ENCODE data around the gene NOL9. TPM values are rescaled to one million over a fixed set of nuclear protein-coding genes. Genes with fewer than 3 reads are reported as not detected.
A peak's percentile ranks its signal among the peaks of the same experiment; 100 is the strongest.

NOL9 gene
- total and polyA plus RNA-seq, 10 of the 15 experiments (the other 5 are each of a cell fraction or from before 2014, with no cell fraction given), result 3.9 to 35.9 (median 23.0) TPM

DNA sequence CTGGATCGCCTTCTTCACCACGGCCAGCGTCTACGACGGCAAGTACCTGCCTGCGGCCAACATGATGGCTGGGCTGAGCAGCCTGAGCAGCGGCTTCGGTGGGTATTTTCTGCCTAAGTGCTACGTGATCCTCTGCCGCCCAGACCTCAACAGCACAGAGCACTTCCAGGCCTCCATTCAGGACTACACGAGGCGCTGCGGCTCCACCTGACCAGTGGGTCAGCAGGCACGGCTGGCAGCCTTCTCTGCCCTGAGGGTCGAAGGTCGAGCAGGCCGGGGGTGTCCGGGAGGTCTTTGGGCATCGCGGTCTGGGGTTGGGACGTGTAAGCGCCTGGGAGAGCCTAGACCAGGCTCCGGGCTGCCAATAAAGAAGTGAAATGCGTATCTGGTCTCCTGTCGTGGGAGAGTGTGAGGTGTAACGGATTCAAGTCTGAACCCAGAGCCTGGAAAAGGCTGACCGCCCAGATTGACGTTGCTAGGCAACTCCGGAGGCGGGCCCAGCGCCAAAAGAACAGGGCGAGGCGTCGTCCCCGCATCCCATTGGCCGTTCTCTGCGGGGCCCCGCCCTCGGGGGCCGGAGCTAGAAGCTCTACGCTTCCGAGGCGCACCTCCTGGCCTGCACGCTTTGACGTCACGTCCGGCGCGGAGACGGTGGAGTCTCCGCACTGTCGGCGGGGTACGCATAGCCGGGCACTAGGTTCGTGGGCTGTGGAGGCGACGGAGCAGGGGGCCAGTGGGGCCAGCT, 25.2 kb upstream of the NOL9 start, which contains the start of gene ZBTB48 (continued):
- TF ChIP-seq CEBPZ (IDR thresholded peaks at IDR 0.05; ENCODE audit: low read depth, low read length) (no peak), EZH2 (IDR thresholded peaks at IDR 0.05; ENCODE audit: borderline replicate concordance, control insufficient read depth, low read depth, low read length) (no peak), JUND (IDR thresholded peaks at IDR 0.05; ENCODE audit: low read depth, low read length) (no peak), SREBF1 (IDR thresholded peaks at IDR 0.05; ENCODE audit: low read length) (no peak), JUNB (IDR thresholded peaks at IDR 0.05) (no peak), CBX3 (IDR thresholded peaks at IDR 0.05; ENCODE audit: borderline replicate concordance, low read depth) (no peak), FOS (IDR thresholded peaks at IDR 0.05; ENCODE audit: borderline replicate concordance, extremely low read depth, insufficient read length) (no peak), GABPA (IDR thresholded peaks at IDR 0.05; ENCODE audit: low read depth) (peak; percentile 84), MEF2B (IDR thresholded peaks at IDR 0.05; ENCODE audit: partially characterized antibody, poor library complexity, severe bottlenecking) (peak; percentile 39), CHD4 (IDR thresholded peaks at IDR 0.05) (no peak), ZNF274 (IDR thresholded peaks at IDR 0.05; ENCODE audit: insufficient read depth, insufficient read length) (no peak), TAF1 (IDR thresholded peaks at IDR 0.05; ENCODE audit: borderline replicate concordance, low read depth, low read length) (peak; percentile 73; the same call in 1 of the 2 replicates), ZNF217 (IDR thresholded peaks at IDR 0.05) (no peak), ELK1 (IDR thresholded peaks at IDR 0.05; ENCODE audit: low read depth, low read length) (peak; percentile 60)
- TF ChIP-seq, protein P1, sequence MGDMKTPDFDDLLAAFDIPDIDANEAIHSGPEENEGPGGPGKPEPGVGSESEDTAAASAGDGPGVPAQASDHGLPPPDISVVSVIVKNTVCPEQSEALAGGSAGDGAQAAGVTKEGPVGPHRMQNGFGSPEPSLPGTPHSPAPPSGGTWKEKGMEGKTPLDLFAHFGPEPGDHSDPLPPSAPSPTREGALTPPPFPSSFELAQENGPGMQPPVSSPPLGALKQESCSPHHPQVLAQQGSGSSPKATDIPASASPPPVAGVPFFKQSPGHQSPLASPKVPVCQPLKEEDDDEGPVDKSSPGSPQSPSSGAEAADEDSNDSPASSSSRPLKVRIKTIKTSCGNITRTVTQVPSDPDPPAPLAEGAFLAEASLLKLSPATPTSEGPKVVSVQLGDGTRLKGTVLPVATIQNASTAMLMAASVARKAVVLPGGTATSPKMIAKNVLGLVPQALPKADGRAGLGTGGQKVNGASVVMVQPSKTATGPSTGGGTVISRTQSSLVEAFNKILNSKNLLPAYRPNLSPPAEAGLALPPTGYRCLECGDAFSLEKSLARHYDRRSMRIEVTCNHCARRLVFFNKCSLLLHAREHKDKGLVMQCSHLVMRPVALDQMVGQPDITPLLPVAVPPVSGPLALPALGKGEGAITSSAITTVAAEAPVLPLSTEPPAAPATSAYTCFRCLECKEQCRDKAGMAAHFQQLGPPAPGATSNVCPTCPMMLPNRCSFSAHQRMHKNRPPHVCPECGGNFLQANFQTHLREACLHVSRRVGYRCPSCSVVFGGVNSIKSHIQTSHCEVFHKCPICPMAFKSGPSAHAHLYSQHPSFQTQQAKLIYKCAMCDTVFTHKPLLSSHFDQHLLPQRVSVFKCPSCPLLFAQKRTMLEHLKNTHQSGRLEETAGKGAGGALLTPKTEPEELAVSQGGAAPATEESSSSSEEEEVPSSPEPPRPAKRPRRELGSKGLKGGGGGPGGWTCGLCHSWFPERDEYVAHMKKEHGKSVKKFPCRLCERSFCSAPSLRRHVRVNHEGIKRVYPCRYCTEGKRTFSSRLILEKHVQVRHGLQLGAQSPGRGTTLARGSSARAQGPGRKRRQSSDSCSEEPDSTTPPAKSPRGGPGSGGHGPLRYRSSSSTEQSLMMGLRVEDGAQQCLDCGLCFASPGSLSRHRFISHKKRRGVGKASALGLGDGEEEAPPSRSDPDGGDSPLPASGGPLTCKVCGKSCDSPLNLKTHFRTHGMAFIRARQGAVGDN (IDR thresholded peaks at IDR 0.05), result peak; percentile 52; the same call in 1 of the 2 replicates
- TF ChIP-seq, protein P2, sequence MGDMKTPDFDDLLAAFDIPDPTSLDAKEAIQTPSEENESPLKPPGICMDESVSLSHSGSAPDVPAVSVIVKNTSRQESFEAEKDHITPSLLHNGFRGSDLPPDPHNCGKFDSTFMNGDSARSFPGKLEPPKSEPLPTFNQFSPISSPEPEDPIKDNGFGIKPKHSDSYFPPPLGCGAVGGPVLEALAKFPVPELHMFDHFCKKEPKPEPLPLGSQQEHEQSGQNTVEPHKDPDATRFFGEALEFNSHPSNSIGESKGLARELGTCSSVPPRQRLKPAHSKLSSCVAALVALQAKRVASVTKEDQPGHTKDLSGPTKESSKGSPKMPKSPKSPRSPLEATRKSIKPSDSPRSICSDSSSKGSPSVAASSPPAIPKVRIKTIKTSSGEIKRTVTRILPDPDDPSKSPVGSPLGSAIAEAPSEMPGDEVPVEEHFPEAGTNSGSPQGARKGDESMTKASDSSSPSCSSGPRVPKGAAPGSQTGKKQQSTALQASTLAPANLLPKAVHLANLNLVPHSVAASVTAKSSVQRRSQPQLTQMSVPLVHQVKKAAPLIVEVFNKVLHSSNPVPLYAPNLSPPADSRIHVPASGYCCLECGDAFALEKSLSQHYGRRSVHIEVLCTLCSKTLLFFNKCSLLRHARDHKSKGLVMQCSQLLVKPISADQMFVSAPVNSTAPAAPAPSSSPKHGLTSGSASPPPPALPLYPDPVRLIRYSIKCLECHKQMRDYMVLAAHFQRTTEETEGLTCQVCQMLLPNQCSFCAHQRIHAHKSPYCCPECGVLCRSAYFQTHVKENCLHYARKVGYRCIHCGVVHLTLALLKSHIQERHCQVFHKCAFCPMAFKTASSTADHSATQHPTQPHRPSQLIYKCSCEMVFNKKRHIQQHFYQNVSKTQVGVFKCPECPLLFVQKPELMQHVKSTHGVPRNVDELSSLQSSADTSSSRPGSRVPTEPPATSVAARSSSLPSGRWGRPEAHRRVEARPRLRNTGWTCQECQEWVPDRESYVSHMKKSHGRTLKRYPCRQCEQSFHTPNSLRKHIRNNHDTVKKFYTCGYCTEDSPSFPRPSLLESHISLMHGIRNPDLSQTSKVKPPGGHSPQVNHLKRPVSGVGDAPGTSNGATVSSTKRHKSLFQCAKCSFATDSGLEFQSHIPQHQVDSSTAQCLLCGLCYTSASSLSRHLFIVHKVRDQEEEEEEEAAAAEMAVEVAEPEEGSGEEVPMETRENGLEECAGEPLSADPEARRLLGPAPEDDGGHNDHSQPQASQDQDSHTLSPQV (IDR thresholded peaks at IDR 0.05), result no peak
